Psoas muscle (tissue), 8 donors: ENCODE measurements around the gene USP30. TPM values are rescaled to one million over a fixed set of nuclear protein-coding genes. Genes with fewer than 3 reads are reported as not detected.

Experiments used
- ATAC-seq, 4 donors: fragments of 200-7000 bp; cut with Tn5 transposase; one replicate each; pipeline ENCODE4 v1.9.1; 2020; ENCODE audit warnings: moderate library complexity in 3 of 4, mild to moderate bottlenecking in 2 of 4
- DNase-seq, 2 donors: peaks; one replicate each; pipeline ENCODE4 v3.0.0-alpha.2; 2020
- H3K27ac ChIP-seq: fragments of 200-600 bp; one replicate; pipeline ENCODE4 v1.8.0; 2022
- H3K27me3 ChIP-seq, 3 donors: fragments of 200-600 bp in 1 of 3; one replicate each; pipeline versions ENCODE4 v1.6.1 to v1.8.0; 2013 to 2022; ENCODE audit warnings: low read length in 2 of 3, mild to moderate bottlenecking in 2 of 3, moderate library complexity in 1 of 3; ENCODE audit not compliant: insufficient read depth in 3 of 3
- H3K36me3 ChIP-seq, 2 donors: fragments of 200-600 bp in 1 of 2; one replicate each; pipeline versions ENCODE4 v1.6.1 to v1.8.0; 2013 to 2022; ENCODE audit warnings: low read depth in 1 of 2, mild to moderate bottlenecking in 1 of 2, moderate library complexity in 1 of 2; ENCODE audit not compliant: insufficient read depth in 1 of 2
- H3K4me1 ChIP-seq: fragments of 200-600 bp; one replicate; pipeline ENCODE4 v1.8.0; 2022
- H3K4me3 ChIP-seq: fragments of 200-600 bp; one replicate; pipeline ENCODE4 v1.8.0; 2022; ENCODE audit warnings: mild to moderate bottlenecking
- H3K9me3 ChIP-seq: fragments of 200-600 bp; one replicate; pipeline ENCODE4 v1.8.0; 2022
- WGBS, 3 donors: extraction: QIAGEN DNeasy Blood & Tissue Kit; methylation state at CpG; one replicate each; pipeline versions ENCODE4 v1.1.6 to v1.1.7; 2013; 5-methylcytosine and 5-hydroxymethylcytosine counted together
- intact Hi-C, 2 donors: fragments of 100-400 bp; cut with DNase I; formaldehyde crosslinking; loops; one replicate each; pipeline versions ENCODE4 v1.11.0 to v1.14.2; 2022
- polyA plus RNA-seq, 3 donors: library from polyadenylated mRNA; stranded (reverse); fragments of 200-250 nt; gene quantifications; one replicate each; pipeline ENCODE4 v1.2.3, GENCODE V29; 2013
- total RNA-seq, 4 donors: library from RNA; stranded (reverse); fragmentation: NEBNext Ultra II Directional in 2 of 4; extraction: Animal tissue kit (Norgen Biotek cat#: 25700) in 2 of 4; gene quantifications; one replicate each; pipeline versions ENCODE4 v1.2.1 to v1.2.4, GENCODE V29; 2021 to 2023
- TF ChIP-seq, protein P1 (sequence below): fragments of 200-600 bp; IDR thresholded peaks from one replicate; pipeline ENCODE4 v1.8.0; 2022; ENCODE audit warnings: antibody characterized with exemption
- donor health status: healthy with polysubstance abuse.
- donor health status: DM: no; HTN: no; CAD: no; lungs with moderate emphysema.
- donor health status: Bipolar disorder and iron deficiency.
- donor health status: healthy.
- donor health status: DM: yes; HTN: yes; CAD: no.
- donor health status: DM: no; HTN: no; CAD: no.
- donor health status: DM: no; HTN: no; CAD: no.
- donor health status: DM: yes; HTN: yes; CAD: no.

Gene USP30
- total and polyA plus RNA-seq, 7 donors, result 4.7 to 14.6 (median 10.9) TPM

DNA sequence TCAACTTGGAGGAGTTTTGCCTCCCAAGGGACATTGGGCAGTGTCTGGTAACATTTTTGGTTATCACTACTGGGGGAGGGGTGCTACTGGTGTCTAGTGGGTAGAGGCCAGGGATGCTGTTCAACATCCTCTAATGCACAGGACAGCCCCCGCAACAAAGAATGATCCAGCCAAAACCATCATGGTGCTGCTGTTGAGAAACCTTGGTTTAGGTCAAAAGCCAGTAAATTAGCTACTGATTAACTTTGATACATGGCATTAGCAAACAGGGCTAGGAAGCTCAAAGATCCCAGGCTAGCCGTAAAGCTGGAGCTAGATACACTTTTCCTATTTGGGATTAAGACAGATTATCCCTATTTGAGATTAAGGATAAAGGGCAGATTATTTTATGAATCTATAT is 32.0 kb downstream of the USP30 start:
- no peak for ATAC-seq
- WGBS, 3 donors, result 93 to 95% (median 95%) methylated on average over 2 of the region's 2 CpGs
- H3K4me1 ChIP-seq, result no peaks in the 10 kb centered on the region
- TF ChIP-seq, protein P1, sequence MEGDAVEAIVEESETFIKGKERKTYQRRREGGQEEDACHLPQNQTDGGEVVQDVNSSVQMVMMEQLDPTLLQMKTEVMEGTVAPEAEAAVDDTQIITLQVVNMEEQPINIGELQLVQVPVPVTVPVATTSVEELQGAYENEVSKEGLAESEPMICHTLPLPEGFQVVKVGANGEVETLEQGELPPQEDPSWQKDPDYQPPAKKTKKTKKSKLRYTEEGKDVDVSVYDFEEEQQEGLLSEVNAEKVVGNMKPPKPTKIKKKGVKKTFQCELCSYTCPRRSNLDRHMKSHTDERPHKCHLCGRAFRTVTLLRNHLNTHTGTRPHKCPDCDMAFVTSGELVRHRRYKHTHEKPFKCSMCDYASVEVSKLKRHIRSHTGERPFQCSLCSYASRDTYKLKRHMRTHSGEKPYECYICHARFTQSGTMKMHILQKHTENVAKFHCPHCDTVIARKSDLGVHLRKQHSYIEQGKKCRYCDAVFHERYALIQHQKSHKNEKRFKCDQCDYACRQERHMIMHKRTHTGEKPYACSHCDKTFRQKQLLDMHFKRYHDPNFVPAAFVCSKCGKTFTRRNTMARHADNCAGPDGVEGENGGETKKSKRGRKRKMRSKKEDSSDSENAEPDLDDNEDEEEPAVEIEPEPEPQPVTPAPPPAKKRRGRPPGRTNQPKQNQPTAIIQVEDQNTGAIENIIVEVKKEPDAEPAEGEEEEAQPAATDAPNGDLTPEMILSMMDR, result no peak
- H3K27ac ChIP-seq, result no peak overlapping the region
- peaks cover 4 to 97% of the 10 kb centered on the region in 2 donors for H3K36me3 ChIP-seq
- intact Hi-C loops, result no loop called here
- no peaks in the 10 kb centered on the region for H3K27me3 ChIP-seq
- H3K4me3 ChIP-seq, result no peak overlapping the region
- no peak for DNase-seq
- no peaks in the 10 kb centered on the region for H3K9me3 ChIP-seq

DNA sequence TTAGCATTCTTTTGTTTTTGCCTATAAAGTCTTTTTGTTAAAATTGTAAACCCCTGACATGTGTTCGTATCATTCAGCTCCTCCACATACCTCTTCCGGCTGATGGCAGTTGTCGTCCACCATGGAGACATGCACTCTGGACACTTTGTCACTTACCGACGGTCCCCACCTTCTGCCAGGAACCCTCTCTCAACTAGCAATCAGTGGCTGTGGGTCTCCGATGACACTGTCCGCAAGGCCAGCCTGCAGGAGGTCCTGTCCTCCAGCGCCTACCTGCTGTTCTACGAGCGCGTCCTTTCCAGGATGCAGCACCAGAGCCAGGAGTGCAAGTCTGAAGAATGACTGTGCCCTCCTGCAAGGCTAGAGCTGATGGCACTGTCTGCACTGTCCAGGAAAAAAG is 33.2 kb downstream of the USP30 start:
- WGBS, 3 donors, result 87 to 93% (median 89%) methylated on average over 11 of the region's 11 CpGs
- intact Hi-C loops, result loop anchor here in 1 of 2 donors (5.0 kb wide), 1 partner anchor 278 kb away; no protein-coding TSS in a partner anchor
- ATAC-seq (no peak), DNase-seq (no peak)
- H3K27ac ChIP-seq, result no peak overlapping the region
- no peaks in the 10 kb centered on the region for H3K4me1 ChIP-seq
- H3K9me3 ChIP-seq, result no peaks in the 10 kb centered on the region
- H3K36me3 ChIP-seq, result peaks cover 0 to 100% of the 10 kb centered on the region in 2 donors
- TF ChIP-seq, protein P1, result no peak
- H3K27me3 ChIP-seq, result no peaks in the 10 kb centered on the region
- no peak overlapping the region for H3K4me3 ChIP-seq

DNA sequence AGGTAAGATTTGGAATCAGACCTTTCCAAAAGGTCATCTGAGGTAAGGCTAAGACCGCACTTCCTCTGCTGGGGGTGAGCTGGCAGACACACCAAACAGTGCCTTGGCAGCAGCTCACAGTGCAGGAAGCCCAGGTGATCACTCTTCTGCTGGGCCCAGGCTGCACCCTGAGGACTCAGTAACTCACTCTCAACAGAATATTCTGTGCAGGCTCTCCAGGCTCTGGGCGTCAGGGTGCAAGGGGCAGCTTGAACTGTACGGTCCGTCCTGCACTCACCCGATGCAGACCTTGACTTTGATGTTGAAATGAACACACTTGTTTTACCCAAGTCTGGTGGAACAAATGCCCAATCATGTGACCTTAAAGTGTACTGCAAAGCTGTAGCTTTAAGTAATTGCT is 34.9 kb downstream of the USP30 start:
- no peaks in the 10 kb centered on the region for H3K9me3 ChIP-seq
- peaks cover under 1% of the 10 kb centered on the region for H3K4me1 ChIP-seq
- peak in 3 of 4 donors; percentile 31 to 47 (median 46) for ATAC-seq
- DNase-seq, result no peak
- no peak overlapping the region for H3K27ac ChIP-seq
- H3K27me3 ChIP-seq, result no peaks in the 10 kb centered on the region
- 23 to 48% (median 42%) methylated on average over 5 of the region's 5 CpGs for WGBS, 3 donors
- peaks cover 0 to 99% of the 10 kb centered on the region in 2 donors for H3K36me3 ChIP-seq
- no peak overlapping the region for H3K4me3 ChIP-seq
- intact Hi-C loops, result loop anchor here in 1 of 2 donors (5.0 kb wide), 1 partner anchor 280 kb away; no protein-coding TSS in a partner anchor
- TF ChIP-seq, protein P1, result no peak

DNA sequence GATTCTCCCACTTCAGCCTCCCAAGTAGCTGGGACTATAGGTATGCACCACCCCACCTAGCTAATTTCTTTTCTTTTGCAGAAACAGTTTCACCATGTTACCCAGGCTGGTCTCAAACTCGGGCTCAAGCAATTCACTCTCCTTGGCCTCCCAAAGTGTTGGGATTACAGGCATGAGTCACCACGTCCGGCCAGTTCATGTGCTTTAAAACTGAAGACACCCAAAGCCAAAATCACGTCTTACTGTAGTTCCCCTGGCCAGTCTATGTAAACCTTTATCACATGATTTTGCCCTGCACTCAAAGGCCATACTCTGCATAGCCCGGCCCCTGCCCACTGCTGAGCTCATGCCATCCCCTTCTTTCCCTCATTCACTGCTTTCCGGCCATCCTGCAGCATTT is 36.4 kb downstream of the USP30 start:
- ATAC-seq (no peak), DNase-seq (no peak)
- intact Hi-C loops, result loop anchor here in 1 of 2 donors (5.0 kb wide), 1 partner anchor 282 kb away; no protein-coding TSS in a partner anchor
- Histone ChIP-seq H3K36me3 (peaks cover 0 to 84% of the 10 kb centered on the region in 2 donors), H3K4me1 (peaks cover 8% of the 10 kb centered on the region), H3K9me3 (no peaks in the 10 kb centered on the region), H3K4me3 (no peak overlapping the region), H3K27me3 (no peaks in the 10 kb centered on the region), H3K27ac (no peak overlapping the region)
- TF ChIP-seq, protein P1, result no peak
- 72 to 82% (median 78%) methylated on average over 6 of the region's 6 CpGs for WGBS, 3 donors

DNA sequence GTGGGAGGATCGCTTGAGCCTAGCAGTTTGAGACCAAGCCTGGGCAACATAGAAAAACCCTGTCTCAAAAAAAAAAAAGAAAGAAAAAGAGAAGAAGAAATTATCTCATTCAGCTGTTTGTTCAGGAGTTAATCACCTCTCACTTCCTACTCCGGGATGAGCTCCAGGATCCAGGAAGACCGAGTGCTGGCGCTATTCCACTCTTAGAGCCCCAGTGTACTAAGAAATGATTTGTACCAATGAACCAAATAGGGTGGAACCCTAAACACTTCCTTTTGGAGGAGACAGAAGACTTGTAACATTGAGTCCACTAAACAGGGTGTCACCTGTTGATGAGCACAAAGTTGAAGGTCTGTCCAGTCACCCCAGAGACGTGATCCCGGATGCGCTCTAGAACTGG is 37.3 kb downstream of the USP30 start:
- Histone ChIP-seq H3K27me3 (no peaks in the 10 kb centered on the region), H3K4me3 (no peak overlapping the region), H3K4me1 (peaks cover 8% of the 10 kb centered on the region), H3K36me3 (peaks cover 0 to 75% of the 10 kb centered on the region in 2 donors), H3K27ac (no peak overlapping the region), H3K9me3 (no peaks in the 10 kb centered on the region)
- DNase-seq, result no peak
- no peak for ATAC-seq
- TF ChIP-seq, protein P1, result no peak
- WGBS, 3 donors, result 83 to 87% (median 86%) methylated on average over 7 of the region's 7 CpGs
- intact Hi-C loops, result loop anchor here (5.0 to 10.0 kb wide), 5 partner anchors 132 to 527 kb away; partner anchors contain the start of genes ISCU (in 1 of the 2), SART3 (in 1 of the 2) and SSH1 (in 1 of the 2)
